CD4-positive, alpha-beta T cell (primary cell): ENCODE results near the gene SNX4. TPM values are rescaled to one million over a fixed set of nuclear protein-coding genes. Genes with fewer than 3 reads are reported as not detected.

Experiments used
- ATAC-seq: fragments of 200-7000 bp; cut with Tn5 transposase; one replicate; pipeline ENCODE4 v1.10.0; 2022; ENCODE audit warnings: mild to moderate bottlenecking; ENCODE audit not compliant: poor library complexity
- CTCF ChIA-PET: fragments of 350-600 bp; sonication (Branson Sonifier 250); formaldehyde crosslinking; loops from one replicate; lab custom pipeline; 2021; ENCODE audit warnings: antibody characterized with exemption, inconsistent platforms; lab: Charles Lee
- POLR2A ChIA-PET: fragments of 350-600 bp; sonication (Branson Sonifier 250); formaldehyde crosslinking; loops from one replicate; lab custom pipeline; 2021; ENCODE audit warnings: antibody characterized with exemption, inconsistent platforms; lab: Charles Lee
- DNase-seq, 14 experiments: peaks; one replicate each; pipeline ENCODE4 v3.0.0-alpha.2; 2013 to 2020; ENCODE audit warnings: mixed read lengths in 2 of 14
- H3K27ac ChIP-seq, 2 donors: one replicate each; pipeline versions ENCODE4 v1.5.1 to v1.7.0; 2013; ENCODE audit warnings: low read length in 2 of 2, low read depth in 1 of 2, mild to moderate bottlenecking in 1 of 2
- H3K27me3 ChIP-seq, 2 experiments: 1 replicate in 1 of 2; 2 replicates in 1 of 2; pipeline versions ENCODE4 v1.6.1 to v1.7.0; 2013; ENCODE audit warnings: low read length in 2 of 2, control low read depth in 1 of 2, mild to moderate bottlenecking in 1 of 2, moderate library complexity in 1 of 2; ENCODE audit not compliant: insufficient read depth in 2 of 2, control insufficient read depth in 1 of 2
- H3K36me3 ChIP-seq: one replicate; pipeline ENCODE4 v1.6.1; 2013; ENCODE audit warnings: low read length, control low read depth; ENCODE audit not compliant: insufficient read depth
- H3K4me1 ChIP-seq: one replicate; pipeline ENCODE4 v1.6.1; 2013; ENCODE audit warnings: low read length, control low read depth; ENCODE audit not compliant: insufficient read depth
- H3K4me3 ChIP-seq: one replicate; pipeline ENCODE4 v1.5.1; 2013; ENCODE audit warnings: mild to moderate bottlenecking, low read length, moderate library complexity
- H3K9me3 ChIP-seq, 2 experiments: 1 replicate in 1 of 2; 2 replicates in 1 of 2; pipeline versions ENCODE4 v1.6.1 to v1.7.0; 2013; ENCODE audit warnings: low read length in 2 of 2, mild to moderate bottlenecking in 2 of 2, control low read depth in 1 of 2, moderate library complexity in 1 of 2; ENCODE audit not compliant: control insufficient read depth in 1 of 2, insufficient read depth in 1 of 2
- H3K27ac Mint-ChIP-seq: one replicate; pipeline ENCODE4 v1.8.0; 2020; ENCODE audit warnings: mixed read lengths
- H3K27me3 Mint-ChIP-seq: one replicate; pipeline ENCODE4 v1.8.0; 2021; ENCODE audit warnings: mixed read lengths
- H3K36me3 Mint-ChIP-seq: one replicate; pipeline ENCODE4 v1.8.0; 2021; ENCODE audit warnings: low read depth, mixed read lengths
- H3K4me1 Mint-ChIP-seq: one replicate; pipeline ENCODE4 v1.8.0; 2021; ENCODE audit warnings: low read depth, mixed read lengths
- H3K4me3 Mint-ChIP-seq: one replicate; pipeline ENCODE4 v1.8.0; 2020; ENCODE audit warnings: mild to moderate bottlenecking, mixed read lengths
- H3K9me3 Mint-ChIP-seq: one replicate; pipeline ENCODE4 v1.8.0; 2020; ENCODE audit warnings: mixed read lengths
- intact Hi-C, 2 experiments: fragments of 100-400 bp; cut with DNase I in 1 of 2; cut with micrococcal nuclease in 1 of 2; formaldehyde crosslinking; loops; one replicate each; pipeline versions ENCODE4 v1.15.1 to v1.9.0; 2023 to 2025; cut with DNase I, micrococcal nuclease
- polyA plus RNA-seq, 2 donors: library from polyadenylated mRNA; unstranded; fragments of 120-200 nt; gene quantifications; one replicate each; pipeline ENCODE4 v1.2.1, GENCODE V29; 2013
- total RNA-seq, 174 experiments: library from RNA in 2 of 174; stranded (reverse) in 2 of 174; gene quantifications; one replicate each; pipeline ENCODE4 v1.2.3 and lab custom pipeline; 2021 to 2026
- TF ChIP-seq, protein P1 (sequence below): fragments of 200-600 bp; IDR thresholded peaks from one replicate; pipeline ENCODE4 v1.8.0; 2022; ENCODE audit warnings: antibody characterized with exemption, mild to moderate bottlenecking

Gene SNX4
- total RNA-seq, result 10 to 100 TPM; 23.4 to 24.6 TPM
- polyA plus RNA-seq (2013, experiment 1 of 2), result 18.9 TPM
- polyA plus RNA-seq (2013, experiment 2 of 2), result 19.0 TPM
- 10.1 to 76.7 (median 36.4) reads per million in 172 experiments for total RNA-seq (lab: John Stamatoyannopoulos, UW)

- Mint-ChIP-seq H3K27me3 (no peaks in the 10 kb centered on the region), H3K4me1 (peaks cover 39% of the 10 kb centered on the region), H3K36me3 (peaks cover 36% of the 10 kb centered on the region), H3K27ac (peak within 1 kb of the TSS; percentile 85), H3K4me3 (peak within 1 kb of the TSS; percentile 98), H3K9me3 (no peaks in the 10 kb centered on the region)
- intact Hi-C loops, result loop anchor here in 1 of 2 experiments (2.0 to 10.0 kb wide), 4 partner anchors 75 to 789 kb away; partner anchors contain the start of genes HEG1, OSBPL11, UMPS and ZNF148
- ChIA-PET CTCF (interaction anchor here (0.9 to 1.2 kb wide), 2 partner anchors 8 to 66 kb away, joined by 3 to 5 read pairs; no protein-coding TSS in a partner anchor), POLR2A (interaction anchor here (0.6 to 2.4 kb wide), 8 partner anchors 8 to 163 kb away, joined by 3 to 10 read pairs (median 6); partner anchors contain the start of genes OSBPL11 and ZNF148)
- TF ChIP-seq, protein P1, sequence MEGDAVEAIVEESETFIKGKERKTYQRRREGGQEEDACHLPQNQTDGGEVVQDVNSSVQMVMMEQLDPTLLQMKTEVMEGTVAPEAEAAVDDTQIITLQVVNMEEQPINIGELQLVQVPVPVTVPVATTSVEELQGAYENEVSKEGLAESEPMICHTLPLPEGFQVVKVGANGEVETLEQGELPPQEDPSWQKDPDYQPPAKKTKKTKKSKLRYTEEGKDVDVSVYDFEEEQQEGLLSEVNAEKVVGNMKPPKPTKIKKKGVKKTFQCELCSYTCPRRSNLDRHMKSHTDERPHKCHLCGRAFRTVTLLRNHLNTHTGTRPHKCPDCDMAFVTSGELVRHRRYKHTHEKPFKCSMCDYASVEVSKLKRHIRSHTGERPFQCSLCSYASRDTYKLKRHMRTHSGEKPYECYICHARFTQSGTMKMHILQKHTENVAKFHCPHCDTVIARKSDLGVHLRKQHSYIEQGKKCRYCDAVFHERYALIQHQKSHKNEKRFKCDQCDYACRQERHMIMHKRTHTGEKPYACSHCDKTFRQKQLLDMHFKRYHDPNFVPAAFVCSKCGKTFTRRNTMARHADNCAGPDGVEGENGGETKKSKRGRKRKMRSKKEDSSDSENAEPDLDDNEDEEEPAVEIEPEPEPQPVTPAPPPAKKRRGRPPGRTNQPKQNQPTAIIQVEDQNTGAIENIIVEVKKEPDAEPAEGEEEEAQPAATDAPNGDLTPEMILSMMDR, result no peak
- peak within 1 kb of the TSS; percentile 77 for H3K4me3 ChIP-seq
- H3K4me1 ChIP-seq, result peaks cover 22% of the 10 kb centered on the region
- H3K9me3 ChIP-seq, result no peaks in the 10 kb centered on the region
- H3K36me3 ChIP-seq, result no peaks in the 10 kb centered on the region
- ATAC-seq (peak; percentile 97), DNase-seq (peak; percentile 74 to 93 (median 84))
- peak within 1 kb of the TSS; percentile 23 to 51 for H3K27ac ChIP-seq
- H3K27me3 ChIP-seq, result no peaks in the 10 kb centered on the region
These were observed at the start of gene SNX4 for GRCh38 chr3:125519678-125520562. Gene SNX4, minus strand, starts transcription at chr3:125520202. Its CDS starts 30 bp downstream, at chr3:125520172.

GRCh38 chr3:125556314-125556713 is 36.3 kb upstream of the SNX4 start:
- Mint-ChIP-seq H3K27ac (no peak overlapping the region), H3K4me1 (no peaks in the 10 kb centered on the region), H3K9me3 (no peaks in the 10 kb centered on the region), H3K27me3 (no peaks in the 10 kb centered on the region), H3K36me3 (peaks cover 68% of the 10 kb centered on the region), H3K4me3 (no peak overlapping the region)
- intact Hi-C loops, result no loop called here
- ChIA-PET POLR2A (no interaction called here), CTCF (interaction anchor here (1.3 to 1.7 kb wide), 2 partner anchors 24 to 29 kb away, joined by 5 read pairs; no protein-coding TSS in a partner anchor)
- TF ChIP-seq, protein P1, result no peak
- DNase-seq (no peak), ATAC-seq (no peak)
- no peak overlapping the region for H3K27ac ChIP-seq
- H3K4me3 ChIP-seq, result no peak overlapping the region
- no peaks in the 10 kb centered on the region for H3K4me1 ChIP-seq
- no peaks in the 10 kb centered on the region for H3K9me3 ChIP-seq
- no peaks in the 10 kb centered on the region for H3K27me3 ChIP-seq
- peaks cover 25% of the 10 kb centered on the region for H3K36me3 ChIP-seq

- CTCF ChIA-PET, result no interaction called here
- POLR2A ChIA-PET, result no interaction called here
- DNase-seq (no peak), ATAC-seq (no peak)
- Mint-ChIP-seq H3K36me3 (peaks cover 64% of the 10 kb centered on the region), H3K27ac (no peak overlapping the region), H3K9me3 (no peaks in the 10 kb centered on the region), H3K27me3 (no peaks in the 10 kb centered on the region), H3K4me1 (no peaks in the 10 kb centered on the region), H3K4me3 (no peak overlapping the region)
- Histone ChIP-seq H3K36me3 (peaks cover 13% of the 10 kb centered on the region), H3K4me3 (no peak overlapping the region), H3K27ac (no peak overlapping the region), H3K4me1 (no peaks in the 10 kb centered on the region), H3K9me3 (no peaks in the 10 kb centered on the region), H3K27me3 (no peaks in the 10 kb centered on the region)
- TF ChIP-seq, protein P1, result no peak
- intact Hi-C loops, result no loop called here
These were observed 32.4 kb upstream of the SNX4 start for GRCh38 chr3:125552401-125552800.
